ENCODE measurements around the gene PPP1R12B. TPM values are rescaled to one million over a fixed set of nuclear protein-coding genes. Genes with fewer than 3 reads are reported as not detected.

PPP1R12B gene
- total and polyA plus RNA-seq, 2 experiments from 2014 or later = 13.2 to 13.8 TPM

DNA sequence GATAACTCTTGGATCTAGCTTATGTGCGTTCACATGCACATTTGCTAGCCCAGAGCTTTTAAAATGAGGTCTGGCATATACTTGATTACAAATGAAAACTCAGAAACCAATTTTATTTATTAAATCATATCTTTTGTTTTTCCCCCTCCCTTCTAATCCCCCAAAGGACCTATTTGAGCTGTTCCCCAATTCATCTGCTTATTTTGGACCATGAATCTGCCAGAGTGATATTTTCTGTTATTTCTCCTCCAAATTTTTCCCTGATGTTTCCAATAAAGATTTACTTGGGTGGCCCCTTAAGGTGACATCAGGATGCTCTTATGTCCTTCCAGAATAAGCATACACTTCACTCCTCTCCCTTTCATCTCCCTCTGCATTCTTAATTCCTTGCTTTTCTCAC lies 238.4 kb downstream of the PPP1R12B start:
- no peak overlapping the region for H3K4me3 ChIP-seq
- no peaks in the 10 kb centered on the region for H3K36me3 ChIP-seq (ENCODE audit: insufficient read depth)
- H3K36me3 Mint-ChIP-seq (ENCODE audit: low read depth) = no peaks in the 10 kb centered on the region
- H3K4me1 Mint-ChIP-seq = no peaks in the 10 kb centered on the region
- no peak overlapping the region for H3K27ac Mint-ChIP-seq
- no peaks in the 10 kb centered on the region for H3F3A ChIP-seq (replicated peaks; ENCODE audit: low read depth)
- no peak overlapping the region for H3K4me3 Mint-ChIP-seq
- no peak overlapping the region for H2AFZ ChIP-seq
- no peak overlapping the region for H3K4me2 ChIP-seq
- 0 out of 2 replicates have a peak, but pooled peaks cover 4% of the 10 kb centered on the region for H3K9me2 ChIP-seq (ENCODE audit: insufficient read depth)
- no peak overlapping the region for H3K27ac ChIP-seq (ENCODE audit: low read depth)
- H3K9me3 Mint-ChIP-seq = no peaks in the 10 kb centered on the region
- H3K79me2 ChIP-seq (replicated peaks; ENCODE audit: insufficient read depth) = no peaks in the 10 kb centered on the region
- TF ChIP-seq, protein P1, sequence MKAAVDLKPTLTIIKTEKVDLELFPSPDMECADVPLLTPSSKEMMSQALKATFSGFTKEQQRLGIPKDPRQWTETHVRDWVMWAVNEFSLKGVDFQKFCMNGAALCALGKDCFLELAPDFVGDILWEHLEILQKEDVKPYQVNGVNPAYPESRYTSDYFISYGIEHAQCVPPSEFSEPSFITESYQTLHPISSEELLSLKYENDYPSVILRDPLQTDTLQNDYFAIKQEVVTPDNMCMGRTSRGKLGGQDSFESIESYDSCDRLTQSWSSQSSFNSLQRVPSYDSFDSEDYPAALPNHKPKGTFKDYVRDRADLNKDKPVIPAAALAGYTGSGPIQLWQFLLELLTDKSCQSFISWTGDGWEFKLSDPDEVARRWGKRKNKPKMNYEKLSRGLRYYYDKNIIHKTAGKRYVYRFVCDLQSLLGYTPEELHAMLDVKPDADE (IDR thresholded peaks at IDR 0.05) = no peak
- TF ChIP-seq EZH2phosphoT487 (IDR thresholded peaks at IDR 0.05; ENCODE audit: unreplicated experiment) = no peak
- TF ChIP-seq STAT1 (IDR thresholded peaks at IDR 0.05; ENCODE audit: unreplicated experiment) = no peak
- no peak for TF ChIP-seq EZH2 (IDR thresholded peaks at IDR 0.05; ENCODE audit: low read depth, unreplicated experiment)
- no peak for TF ChIP-seq CREB1 (CRISPR knock-in tag; IDR thresholded peaks at IDR 0.05; ENCODE audit: low read depth)
- TF ChIP-seq NANOG (IDR thresholded peaks at IDR 0.05; ENCODE audit: borderline replicate concordance) = no peak
- no peaks in the 10 kb centered on the region for H3K27me3 ChIP-seq (ENCODE audit: insufficient read depth)
- H3K4me1 ChIP-seq (ENCODE audit: insufficient read depth) = no peaks in the 10 kb centered on the region
- DNase-seq (ENCODE audit: low spot score) (no peak), ATAC-seq (no peak)
- H3K27me3 Mint-ChIP-seq (ENCODE audit: insufficient read depth, low read depth, poor library complexity) = peaks cover 2% of the 10 kb centered on the region
- H4K20me1 ChIP-seq (replicated peaks; ENCODE audit: insufficient read depth) = no peaks in the 10 kb centered on the region

- no peaks in the 10 kb centered on the region for H3K4me1 ChIP-seq (ENCODE audit: insufficient read depth)
- H3K4me3 ChIP-seq = no peak overlapping the region
- peaks cover 2% of the 10 kb centered on the region for H3K27me3 Mint-ChIP-seq (ENCODE audit: insufficient read depth, low read depth, poor library complexity)
- TF ChIP-seq STAT1 (IDR thresholded peaks at IDR 0.05; ENCODE audit: unreplicated experiment) (no peak), POLR2AphosphoS5 (IDR thresholded peaks at IDR 0.05; ENCODE audit: low read depth) (no peak), CREB1 (CRISPR knock-in tag; IDR thresholded peaks at IDR 0.05; ENCODE audit: low read depth) (no peak), ZNF114 (CRISPR knock-in tag; IDR thresholded peaks at IDR 0.05) (no peak), CTCF (conservative IDR thresholded peaks at IDR 0.05; ENCODE audit: low read depth in 2 of 2) (no peak), ZNF331 (CRISPR knock-in tag; IDR thresholded peaks at IDR 0.05; ENCODE audit: low read depth) (no peak), NANOG (IDR thresholded peaks at IDR 0.05; ENCODE audit: borderline replicate concordance) (no peak), EZH2phosphoT487 (IDR thresholded peaks at IDR 0.05; ENCODE audit: unreplicated experiment) (no peak)
- TF ChIP-seq, protein P1 (IDR thresholded peaks at IDR 0.05) = no peak
- no peak overlapping the region for H3K4me2 ChIP-seq
- 0 out of 2 replicates have a peak, but pooled peaks cover 4% of the 10 kb centered on the region for H3K9me2 ChIP-seq (ENCODE audit: insufficient read depth)
- H3K4me1 Mint-ChIP-seq = no peaks in the 10 kb centered on the region
- ATAC-seq (no peak), DNase-seq (ENCODE audit: low spot score) (no peak)
- no peak overlapping the region for H3K4me3 Mint-ChIP-seq
- H3K27ac Mint-ChIP-seq = no peak overlapping the region
- H3F3A ChIP-seq (replicated peaks; ENCODE audit: low read depth) = no peaks in the 10 kb centered on the region
- H3K36me3 ChIP-seq (ENCODE audit: insufficient read depth) = no peaks in the 10 kb centered on the region
- no peaks in the 10 kb centered on the region for H3K36me3 Mint-ChIP-seq (ENCODE audit: low read depth)
- no peaks in the 10 kb centered on the region for H3K9me3 Mint-ChIP-seq
- H3K27me3 ChIP-seq (ENCODE audit: insufficient read depth) = no peaks in the 10 kb centered on the region
- H4K20me1 ChIP-seq (replicated peaks; ENCODE audit: insufficient read depth) = no peaks in the 10 kb centered on the region
- H3K27ac ChIP-seq (ENCODE audit: low read depth) = no peak overlapping the region
- H2AFZ ChIP-seq = no peak overlapping the region
- no peaks in the 10 kb centered on the region for H3K79me2 ChIP-seq (replicated peaks; ENCODE audit: insufficient read depth)
Measured at GRCh38 chr1:202587859-202588485, 239.5 kb downstream of the PPP1R12B start.
